Fibroblast of skin of left biceps (primary cell): ENCODE results near the gene DNAI2.

ENCODE experiments used
- DNase-seq, 2 experiments: peaks; one replicate each; pipeline ENCODE4 v3.0.0-alpha.2; 2013; ENCODE audit warnings: low read depth in 2 of 2

Gene DNAI2, protein sequence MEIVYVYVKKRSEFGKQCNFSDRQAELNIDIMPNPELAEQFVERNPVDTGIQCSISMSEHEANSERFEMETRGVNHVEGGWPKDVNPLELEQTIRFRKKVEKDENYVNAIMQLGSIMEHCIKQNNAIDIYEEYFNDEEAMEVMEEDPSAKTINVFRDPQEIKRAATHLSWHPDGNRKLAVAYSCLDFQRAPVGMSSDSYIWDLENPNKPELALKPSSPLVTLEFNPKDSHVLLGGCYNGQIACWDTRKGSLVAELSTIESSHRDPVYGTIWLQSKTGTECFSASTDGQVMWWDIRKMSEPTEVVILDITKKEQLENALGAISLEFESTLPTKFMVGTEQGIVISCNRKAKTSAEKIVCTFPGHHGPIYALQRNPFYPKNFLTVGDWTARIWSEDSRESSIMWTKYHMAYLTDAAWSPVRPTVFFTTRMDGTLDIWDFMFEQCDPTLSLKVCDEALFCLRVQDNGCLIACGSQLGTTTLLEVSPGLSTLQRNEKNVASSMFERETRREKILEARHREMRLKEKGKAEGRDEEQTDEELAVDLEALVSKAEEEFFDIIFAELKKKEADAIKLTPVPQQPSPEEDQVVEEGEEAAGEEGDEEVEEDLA

DNA sequence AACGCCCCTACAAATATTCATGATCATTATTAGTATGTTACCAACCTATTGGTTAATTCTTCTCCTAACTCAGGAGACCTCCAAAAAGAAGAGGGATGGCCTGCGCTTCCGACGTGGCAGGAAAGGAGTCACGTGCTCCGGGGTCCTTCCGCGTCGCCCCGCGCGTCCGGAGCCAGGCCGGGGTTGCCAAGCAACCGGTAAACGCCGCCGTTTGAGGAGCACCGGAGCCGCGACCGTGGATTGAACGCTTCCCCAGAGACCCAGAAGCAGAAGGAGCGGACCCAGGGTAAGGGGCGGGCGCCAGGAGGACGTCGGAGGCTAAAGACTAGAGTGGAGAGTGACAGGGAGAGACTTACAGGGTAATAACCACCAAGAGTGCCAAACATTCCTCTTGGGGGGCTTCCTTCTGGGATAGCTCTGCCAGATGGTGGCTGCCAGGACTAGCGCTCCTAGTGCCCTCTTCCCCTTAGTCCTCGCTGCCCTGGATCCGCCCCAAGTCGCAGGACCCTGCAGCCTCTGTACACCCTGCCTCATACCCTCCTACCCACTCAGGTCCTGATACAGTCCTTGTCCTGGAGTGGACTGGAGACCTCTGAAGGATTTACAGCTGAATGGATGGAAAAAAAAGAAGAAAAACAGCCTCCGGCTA, at the start of gene DNAI2:
Gene DNAI2, plus strand, starts transcription at position 175 of the 649 bp plus-strand sequence. CDS start 7,584 bp downstream, outside the sequence.
- no peak for DNase-seq

DNA sequence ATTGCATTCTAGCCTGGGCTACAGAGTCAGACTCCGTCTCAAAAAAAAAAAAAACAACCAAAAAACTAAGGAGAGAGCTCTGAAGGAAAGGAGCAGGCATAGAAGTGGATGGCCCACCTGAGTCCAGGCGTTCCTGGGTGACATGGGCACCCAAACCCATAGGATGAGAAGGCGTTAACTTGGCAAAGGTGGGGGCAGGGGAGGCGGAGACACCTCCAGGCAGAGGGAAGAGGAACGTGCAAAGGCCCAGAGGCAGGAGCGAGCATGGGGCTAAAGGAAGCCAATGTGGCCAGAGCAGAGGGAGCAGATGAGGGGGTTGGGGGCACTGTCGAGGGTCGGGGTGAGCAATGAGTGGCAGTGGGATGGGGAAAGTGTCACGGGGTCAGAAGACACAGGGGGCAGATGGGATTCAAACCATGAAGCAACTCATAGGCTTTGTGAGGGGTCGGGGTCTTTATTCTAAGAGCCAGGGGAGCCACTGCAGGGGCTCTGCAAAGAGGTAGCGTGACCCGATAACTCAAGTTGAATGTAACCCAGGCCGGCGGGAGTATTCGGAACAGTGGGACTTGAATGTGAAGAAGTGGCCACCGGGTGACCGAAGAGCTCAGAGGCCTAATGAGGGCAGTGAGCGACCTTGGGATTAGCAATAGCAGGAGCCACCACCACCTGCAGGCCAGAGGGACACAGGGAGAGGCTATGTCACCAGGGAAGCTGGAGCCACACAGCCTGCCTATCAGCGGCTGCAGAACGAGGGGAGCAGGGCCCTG, 48.9 kb upstream of the DNAI2 start:
- DNase-seq, result no peak

DNA sequence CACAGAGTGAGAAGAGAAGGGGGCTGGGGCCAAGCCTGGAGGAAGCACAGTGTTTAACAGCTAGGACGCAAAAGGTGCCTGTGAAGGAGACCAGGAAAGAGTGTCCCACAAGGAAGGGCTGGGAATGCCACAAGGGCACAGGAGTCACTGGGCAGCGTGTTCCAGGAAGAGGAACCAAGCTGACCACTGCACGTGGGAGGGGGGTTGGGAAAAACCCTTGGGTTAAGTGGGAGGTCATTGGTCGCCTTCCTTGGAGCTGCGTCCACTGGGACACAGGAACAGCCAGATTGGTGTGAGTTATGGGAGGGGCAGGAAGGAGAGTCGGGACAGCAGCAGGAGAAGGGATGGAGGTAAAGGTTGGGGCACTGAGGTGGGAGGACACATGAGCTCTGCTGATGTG, 47.8 kb upstream of the DNAI2 start:
- no peak for DNase-seq

DNA sequence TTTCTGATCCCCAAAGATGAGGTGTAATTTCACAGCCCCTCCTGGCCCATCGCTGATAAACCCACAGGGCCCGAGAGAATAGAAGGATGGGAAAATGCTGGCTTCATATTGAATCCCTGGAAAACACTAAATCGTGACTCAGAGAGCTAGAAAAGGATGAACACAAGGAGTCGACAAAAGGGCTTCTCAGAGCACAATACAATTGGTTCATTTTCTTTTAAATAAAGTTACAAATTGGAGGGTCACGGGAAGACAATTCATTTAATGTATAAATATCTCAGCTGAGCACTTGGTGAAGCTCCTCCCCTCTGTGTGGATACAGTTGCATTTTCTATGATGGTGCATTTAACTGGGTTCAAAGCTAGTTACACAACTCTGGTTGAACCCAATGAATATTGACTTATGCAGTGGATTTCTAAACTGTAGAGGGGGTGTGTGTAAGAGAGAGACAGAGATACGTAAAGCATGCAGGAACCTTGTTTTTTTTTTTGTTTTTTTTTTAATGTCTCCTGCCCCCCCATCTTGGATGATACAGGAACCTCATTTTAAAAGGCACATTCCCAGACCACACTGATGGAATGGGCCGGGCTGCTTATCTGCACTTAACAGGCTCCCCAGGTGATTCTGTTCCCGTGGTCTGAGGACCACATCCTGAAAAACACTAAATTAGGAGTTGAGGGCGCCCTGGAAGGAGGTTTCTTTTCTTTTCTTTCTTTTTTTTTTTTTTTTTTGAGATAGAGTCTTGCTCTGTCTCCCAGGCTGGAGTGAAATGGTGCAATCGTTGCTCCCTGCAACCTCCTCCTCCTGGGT, 46.6 kb upstream of the DNAI2 start:
- no peak for DNase-seq

DNA sequence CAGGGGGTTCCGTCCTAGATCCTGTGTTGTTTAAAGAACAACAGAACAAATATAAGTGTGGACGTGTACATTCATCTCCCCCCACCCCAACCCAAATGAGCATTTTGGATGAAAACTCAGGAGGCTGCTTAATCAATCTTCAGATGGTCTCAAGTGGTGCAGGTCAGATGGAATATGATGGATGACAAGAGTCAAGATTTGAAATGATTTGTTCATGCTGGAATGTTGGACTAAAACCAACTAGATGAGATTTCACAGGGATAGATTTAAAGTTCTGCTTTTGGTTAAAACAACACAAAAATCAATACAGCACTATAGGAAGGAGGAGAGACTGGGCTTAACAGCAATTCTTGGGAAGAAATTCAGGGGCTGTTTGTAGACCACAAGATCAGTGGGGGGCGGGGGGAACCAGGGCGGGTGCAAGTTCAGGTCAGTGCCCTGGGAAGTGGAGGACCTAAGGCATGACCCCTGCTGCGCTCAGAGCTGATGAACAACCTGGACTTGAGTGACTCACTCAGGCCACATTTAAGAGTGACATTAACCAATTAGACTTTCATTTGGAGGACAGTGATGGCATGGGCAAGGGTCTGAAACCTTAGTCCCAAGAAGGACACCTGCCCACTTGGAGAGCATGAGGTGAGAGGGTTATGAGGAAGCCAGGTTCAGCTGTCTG, 45.6 kb upstream of the DNAI2 start:
- no peak for DNase-seq

DNA sequence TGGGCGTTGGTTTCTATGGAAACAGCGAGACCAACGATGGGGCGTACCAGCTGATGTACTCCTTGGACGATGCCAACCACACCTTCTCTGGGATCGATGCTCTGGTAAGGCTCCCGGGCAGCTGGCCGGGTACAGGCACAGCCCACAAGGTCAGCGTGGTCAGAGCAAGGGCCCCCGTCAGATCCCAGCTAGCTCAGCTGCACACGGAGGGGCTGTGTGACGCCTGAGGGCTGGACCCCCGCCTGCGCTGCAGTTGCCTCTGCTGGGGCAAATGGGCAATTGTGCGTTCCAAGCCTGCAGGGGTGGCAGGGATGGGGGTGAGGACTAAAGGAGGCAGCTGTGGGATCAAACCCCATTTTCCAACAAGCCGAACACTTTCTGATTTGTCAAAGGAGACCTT, 43.1 kb upstream of the DNAI2 start:
- DNase-seq, result no peak

DNA sequence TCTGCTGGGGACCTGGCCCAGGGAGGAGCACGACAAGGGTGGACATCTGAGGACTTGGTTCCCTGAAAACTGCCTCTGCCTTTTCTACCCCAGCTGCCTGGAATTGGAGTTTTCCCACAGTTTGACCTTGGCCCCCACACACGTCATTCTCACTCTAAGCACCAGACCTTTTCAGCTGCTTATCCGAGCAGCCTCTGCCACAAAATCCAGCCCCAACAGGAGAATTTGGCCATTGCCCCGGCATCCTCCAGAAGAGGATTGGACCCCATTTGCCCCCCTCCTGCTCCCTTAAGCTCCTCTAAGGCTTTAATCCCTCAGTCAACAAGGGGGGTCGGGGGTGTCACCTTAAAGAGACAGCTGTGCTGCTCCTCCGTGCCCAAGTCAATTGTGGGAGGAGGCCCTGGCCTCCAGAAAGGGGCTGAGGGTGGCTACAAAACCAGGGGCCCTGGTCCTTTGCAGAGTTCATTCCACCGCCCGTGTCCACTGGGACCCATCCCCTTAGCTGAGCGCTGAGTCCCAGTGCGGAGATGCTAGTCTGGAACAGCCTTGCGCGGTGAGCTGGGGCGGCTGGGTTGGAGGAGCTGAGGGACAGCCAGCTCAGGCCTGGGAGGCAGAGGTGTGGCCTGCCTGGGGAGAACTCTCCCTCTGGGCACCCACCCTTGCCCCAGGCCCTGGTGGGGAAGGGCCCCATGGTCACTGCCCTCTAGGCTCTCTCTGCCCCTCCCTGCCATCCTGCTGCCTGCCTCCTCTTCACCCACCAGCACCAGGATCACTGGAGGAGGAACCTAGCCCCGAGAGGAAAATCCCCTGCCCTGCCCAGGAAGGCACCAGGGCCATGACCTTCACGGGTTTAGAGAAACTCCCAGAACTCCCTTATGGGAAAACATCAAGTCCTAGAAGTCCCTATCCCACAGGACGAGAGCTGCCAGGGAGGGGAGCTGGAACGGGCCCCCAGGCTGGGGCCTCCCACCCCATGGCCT, 41.8 kb upstream of the DNAI2 start:
- DNase-seq, result no peak

DNA sequence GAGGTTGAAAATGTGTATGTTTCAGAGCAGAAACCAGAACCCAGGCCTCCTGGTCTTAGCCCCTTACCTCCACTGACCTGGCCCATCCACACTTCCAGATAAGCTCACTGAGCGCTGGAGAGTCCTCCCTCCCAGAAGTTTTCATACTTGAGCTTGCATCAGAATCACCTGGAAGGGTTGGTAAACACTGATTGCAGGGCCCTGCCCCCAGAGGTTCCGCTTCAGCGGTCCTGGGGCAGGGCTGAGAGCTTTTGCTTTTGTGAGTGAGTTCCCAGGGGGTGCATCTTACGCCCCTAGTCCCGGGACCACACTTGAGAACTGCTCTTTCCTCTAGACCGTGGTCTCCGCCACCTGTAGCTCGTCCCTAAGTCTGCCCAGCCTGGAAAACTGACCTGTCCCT, 40.1 kb upstream of the DNAI2 start:
- DNase-seq, result no peak

DNA sequence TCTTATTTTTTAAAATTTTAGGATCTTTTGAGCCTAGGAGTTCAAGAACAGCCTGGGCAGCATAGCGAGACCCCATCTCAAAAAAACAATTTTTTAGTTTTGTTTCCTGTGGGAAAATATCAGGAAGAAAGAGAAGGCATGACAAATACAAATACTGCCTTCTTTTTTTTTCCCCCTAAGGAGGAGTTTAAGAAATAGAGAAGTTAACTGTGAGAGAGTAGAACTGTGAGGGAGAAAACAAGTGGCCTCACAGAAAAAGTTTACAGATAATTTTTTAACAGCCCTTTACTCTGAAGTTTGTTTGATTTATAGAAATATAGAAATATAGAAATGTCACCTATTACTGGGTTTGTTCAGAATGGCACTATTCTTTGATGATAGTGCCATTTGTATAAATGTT, 39.5 kb upstream of the DNAI2 start:
- no peak for DNase-seq

DNA sequence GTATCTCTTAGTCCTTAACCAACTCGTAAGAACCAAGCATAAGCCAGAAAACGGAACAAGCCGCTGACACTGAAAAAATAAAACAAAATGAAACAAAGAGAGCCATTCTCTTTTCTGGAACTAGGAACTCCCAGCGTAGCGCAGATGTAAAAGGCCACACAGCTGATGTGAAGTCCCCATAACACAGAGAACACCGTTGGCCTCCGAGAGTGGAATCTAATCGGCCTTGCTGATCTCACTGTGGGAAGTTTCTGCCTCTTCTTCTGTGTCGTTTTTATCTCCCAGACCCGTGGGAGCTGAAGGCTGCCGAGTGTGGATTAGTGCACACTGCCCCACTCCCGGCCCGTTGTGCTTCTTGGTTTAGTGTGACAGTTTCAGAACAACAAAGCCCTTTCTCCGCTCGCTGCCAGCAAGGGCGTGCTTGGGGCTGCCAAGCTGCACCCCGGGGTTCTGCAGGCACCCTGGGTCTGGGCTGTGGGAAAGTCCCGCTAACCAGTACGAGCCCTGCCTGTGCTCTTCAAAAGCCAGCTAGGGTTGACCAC, 38.9 kb upstream of the DNAI2 start:
- no peak for DNase-seq

DNA sequence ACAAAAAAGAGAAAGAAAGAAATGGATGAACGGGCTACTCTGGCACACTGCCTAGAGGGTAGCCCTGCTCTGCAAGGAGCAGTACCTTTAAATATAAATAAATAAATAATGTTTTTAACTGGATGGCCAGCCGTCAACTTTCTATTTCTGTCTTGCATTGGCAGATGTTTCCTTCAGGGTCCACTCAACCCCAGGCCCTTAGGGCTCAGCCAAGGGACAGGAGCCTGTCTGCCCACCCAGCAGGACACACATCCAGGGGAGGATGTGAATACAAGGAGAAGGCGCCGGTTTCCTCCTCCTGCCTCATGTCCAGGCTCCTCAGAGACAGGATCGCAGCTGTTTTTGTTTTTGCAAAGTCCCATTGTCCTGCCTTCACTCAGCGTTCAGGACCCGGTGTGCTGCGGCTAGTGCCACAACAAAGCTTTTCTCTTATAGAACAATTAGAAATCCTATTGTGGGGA, 38.1 kb upstream of the DNAI2 start:
- DNase-seq, result no peak

DNA sequence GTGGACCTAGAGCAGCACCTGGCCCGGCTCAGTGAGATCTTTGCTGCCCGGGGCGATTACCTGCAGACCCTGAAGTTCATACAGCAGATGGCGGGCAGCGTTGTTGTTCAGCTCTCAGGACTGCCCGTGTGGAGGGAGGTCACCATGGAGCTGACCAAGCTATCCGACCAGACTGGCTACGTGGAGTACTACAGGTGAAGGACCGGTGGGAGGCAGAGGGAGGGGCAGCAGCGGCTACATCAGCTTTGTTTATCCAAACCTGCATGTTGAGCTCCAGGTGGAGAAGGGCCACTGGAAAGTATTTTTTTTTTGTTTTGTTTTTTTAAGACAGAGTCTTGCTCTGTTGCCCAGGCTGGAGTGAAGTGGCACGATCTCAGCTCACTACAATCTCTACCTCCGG, 36.7 kb upstream of the DNAI2 start:
- DNase-seq, result no peak

DNA sequence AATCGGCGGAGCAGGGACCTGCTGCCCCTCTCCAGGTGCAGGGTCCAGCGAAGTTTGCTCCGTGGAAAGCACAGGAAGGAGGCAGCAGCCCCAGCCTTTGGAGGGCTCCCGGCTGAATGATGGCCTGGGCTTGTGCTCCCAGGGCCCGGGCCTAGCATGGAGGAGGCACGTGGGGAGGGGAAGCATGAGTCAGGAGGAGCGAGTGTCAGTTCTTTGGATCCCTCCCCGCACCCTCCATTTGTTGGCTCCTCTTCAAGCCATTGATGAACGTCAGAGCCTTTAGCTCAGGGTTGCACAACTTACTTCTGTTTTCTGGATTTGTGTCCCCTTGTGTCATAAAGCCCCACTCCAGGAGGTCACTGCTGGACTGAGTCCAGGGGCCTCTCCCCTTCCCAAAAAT, 34.9 kb upstream of the DNAI2 start:
- peak; percentile 54 for DNase-seq

DNA sequence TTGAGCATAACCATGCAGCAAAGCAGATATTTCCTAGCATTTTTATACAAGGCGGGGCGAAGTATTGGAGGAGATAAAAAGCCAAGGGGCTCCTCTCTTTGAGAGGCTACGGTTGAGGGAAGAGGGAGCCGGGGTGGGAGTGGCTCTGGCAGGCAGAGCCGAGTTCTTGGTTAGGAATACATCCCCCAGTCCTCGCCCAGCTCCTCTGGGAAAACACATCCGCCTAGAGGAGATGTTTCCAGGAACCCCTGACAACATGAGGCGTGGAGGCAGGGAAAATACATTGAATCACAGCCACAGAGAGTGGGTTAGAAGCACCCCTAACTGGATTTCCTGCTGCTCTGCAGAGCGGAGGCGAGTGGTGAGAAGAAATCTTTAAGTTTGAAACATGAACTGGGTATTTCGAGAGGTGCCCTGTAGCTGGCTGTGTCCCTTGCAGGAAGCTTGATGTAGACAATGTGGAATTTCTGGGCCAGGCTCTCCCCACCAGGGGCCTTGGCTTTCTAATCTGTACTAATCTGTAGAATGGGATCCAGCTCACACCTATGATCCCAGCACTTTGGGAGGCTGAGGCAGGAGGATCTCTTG, 33.3 kb upstream of the DNAI2 start:
- DNase-seq, result peak; percentile 76 to 77

DNA sequence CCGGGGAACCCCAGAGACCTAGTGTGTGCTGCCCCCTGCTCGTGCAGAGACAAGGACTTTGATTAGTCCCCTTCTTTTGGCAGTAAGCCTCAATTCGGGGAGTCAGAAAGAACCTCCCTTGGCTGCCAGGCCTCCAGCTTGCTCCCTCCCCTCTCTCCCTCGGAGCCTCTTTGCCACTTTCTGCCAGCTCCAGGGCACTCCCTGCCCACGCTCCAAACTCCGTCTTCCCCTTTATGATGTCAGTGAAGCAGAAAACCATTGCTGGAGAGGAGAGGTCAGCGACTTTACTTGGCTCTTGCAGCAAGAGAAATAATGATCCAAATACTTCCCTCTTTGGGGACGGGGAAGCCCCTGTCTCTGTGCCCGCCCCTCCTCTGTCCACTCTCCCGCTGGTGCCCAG, 32.6 kb upstream of the DNAI2 start:
- DNase-seq, result no peak

DNA sequence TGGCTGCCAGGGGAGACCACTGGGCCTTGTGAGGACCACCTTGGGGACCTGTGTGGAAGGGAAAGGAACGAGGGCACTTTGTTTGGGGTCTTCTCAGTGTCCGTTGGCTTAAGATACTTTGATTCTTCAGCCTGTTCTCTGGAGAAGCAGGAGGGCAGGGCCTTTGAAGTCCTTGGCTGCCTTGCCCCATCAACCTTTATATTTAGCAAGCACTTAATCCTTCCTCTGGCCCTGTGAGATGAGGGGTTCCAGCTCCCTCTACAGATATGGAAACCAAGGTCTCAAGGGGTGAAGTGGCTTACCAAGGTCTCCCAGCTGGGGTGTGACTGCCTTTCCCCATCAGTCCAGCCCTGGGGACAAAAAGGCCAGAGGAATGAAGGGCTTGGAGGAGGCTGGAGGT, 32.2 kb upstream of the DNAI2 start:
- no peak for DNase-seq

DNA sequence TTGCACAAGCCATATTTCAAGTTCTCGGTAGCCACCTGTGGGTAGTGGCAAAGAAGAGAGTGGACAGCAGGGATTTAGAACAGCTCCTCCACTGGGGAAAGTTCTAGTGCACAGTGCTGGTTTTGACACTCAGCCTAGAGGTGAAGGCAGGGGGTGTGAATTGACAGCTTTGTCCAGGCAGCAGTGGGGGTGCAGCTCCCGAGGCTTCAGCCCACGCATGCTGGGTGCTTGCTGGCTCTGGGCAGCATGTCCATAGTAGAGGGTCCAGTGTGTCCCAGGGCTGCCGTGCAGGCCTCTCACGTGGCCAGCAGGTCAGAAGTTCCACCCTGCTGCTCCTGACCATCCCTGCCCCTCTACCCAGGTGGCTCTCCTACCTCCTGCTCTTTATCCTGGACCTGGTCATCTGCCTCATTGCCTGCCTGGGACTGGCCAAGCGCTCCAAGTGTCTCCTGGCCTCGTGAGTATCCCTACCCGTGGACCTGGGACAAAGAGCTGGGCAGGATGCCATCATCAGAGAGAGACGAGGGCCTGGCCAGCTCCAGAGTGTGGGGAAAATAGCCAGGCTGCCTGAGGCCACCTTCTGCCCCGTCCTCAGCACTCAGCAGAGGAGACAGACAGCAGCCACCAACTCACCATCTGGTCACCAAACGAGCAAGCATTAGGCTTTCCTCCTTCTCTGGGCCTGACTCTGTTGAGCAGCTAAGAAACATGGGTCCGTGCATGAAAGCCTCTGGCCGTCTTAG, 30.9 kb upstream of the DNAI2 start:
- DNase-seq, result no peak

DNA sequence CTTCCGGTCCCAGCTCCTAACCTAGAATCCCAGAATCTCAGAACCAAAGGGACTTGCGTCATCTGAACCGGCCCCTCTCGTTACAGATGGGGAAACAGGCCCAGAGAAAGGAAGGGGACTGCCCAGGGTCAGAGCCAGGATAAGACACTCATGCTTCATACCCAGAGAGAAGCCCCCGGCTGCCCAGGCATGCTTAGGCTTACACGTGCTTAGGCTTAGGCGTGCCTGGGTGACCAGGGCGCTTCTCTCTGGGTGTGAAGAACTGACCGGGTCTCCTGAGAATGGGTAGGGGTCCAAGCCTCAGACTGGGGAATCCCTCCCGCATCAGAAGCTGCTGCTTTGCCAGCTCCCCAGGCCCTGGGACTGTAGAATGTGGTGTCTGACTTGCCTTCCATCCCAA, 29.9 kb upstream of the DNAI2 start:
- no peak for DNase-seq
